HG02943 (cell line): ENCODE data around the gene HPCA.

Source experiments
- ATAC-seq: cut with Tn5 transposase; IDR thresholded peaks from one replicate; pipeline ENCODE4 v1.9.1; 2021; ENCODE audit warnings: mild to moderate bottlenecking, low read depth, moderate library complexity; ENCODE audit not compliant: unreplicated experiment

HPCA gene

GRCh38 chr1:32886004-32886827 is at the start of gene HPCA:
TSS of gene HPCA (plus strand) at chr1:32886491. CDS start at chr1:32888899, 2,408 bp downstream.
- no peak for ATAC-seq

GRCh38 chr1:32848354-32849063 is 37.8 kb upstream of the HPCA start:
- ATAC-seq: no peak

GRCh38 chr1:32855861-32856617 is 30.3 kb upstream of the HPCA start:
- ATAC-seq: no peak

- no peak for ATAC-seq
These were observed 28.2 kb upstream of the HPCA start for GRCh38 chr1:32858136-32858535.

- no peak for ATAC-seq
These were observed 27.5 kb upstream of the HPCA start for GRCh38 chr1:32858791-32859190.

- ATAC-seq: no peak
These were observed 26.4 kb upstream of the HPCA start for GRCh38 chr1:32859915-32860314.

- ATAC-seq: no peak
These were observed 25.7 kb upstream of the HPCA start for GRCh38 chr1:32860566-32860965.

GRCh38 chr1:32861904-32862695 is 24.2 kb upstream of the HPCA start:
- ATAC-seq: no peak

GRCh38 chr1:32863218-32863880 is 22.9 kb upstream of the HPCA start:
- no peak for ATAC-seq

- no peak for ATAC-seq
These were observed 22.4 kb upstream of the HPCA start for GRCh38 chr1:32863881-32864245.

GRCh38 chr1:32864375-32865019 is 21.8 kb upstream of the HPCA start:
- ATAC-seq: no peak

- no peak for ATAC-seq
These were observed 20.5 kb upstream of the HPCA start for GRCh38 chr1:32865639-32866405.

- no peak for ATAC-seq
These were observed 19.1 kb upstream of the HPCA start for GRCh38 chr1:32867151-32867550.

GRCh38 chr1:32867671-32868070 is 18.6 kb upstream of the HPCA start:
- ATAC-seq: no peak

- ATAC-seq: no peak
These were observed 18.2 kb upstream of the HPCA start for GRCh38 chr1:32868085-32868484.

- ATAC-seq: no peak
These were observed 17.4 kb upstream of the HPCA start for GRCh38 chr1:32868806-32869455.

GRCh38 chr1:32869923-32870614 is 16.2 kb upstream of the HPCA start:
- ATAC-seq: no peak
